Uterus (tissue), 4 donors: ENCODE measurements around the gene FLNB. TPM values are rescaled to one million over a fixed set of nuclear protein-coding genes. Genes with fewer than 3 reads are reported as not detected.
"Not testable (repeated sequence)": the region's sequence is repeated elsewhere in the genome, so short reads cannot be mapped to it uniquely, and the experiment has no call there.

Experiments
- DNase-seq, 2 donors: peaks; one replicate each; pipeline ENCODE4 v3.0.0-alpha.2; 2019 to 2020
- H3K27ac ChIP-seq, 2 donors: fragments of 200-600 bp; sonication (generic); 1 replicate in 1 of 2; 2 replicates in 1 of 2; pipeline ENCODE4 v1.5.1; 2016 to 2018
- H3K27me3 ChIP-seq, 2 donors: fragments of 200-600 bp; sonication (generic); one replicate each; pipeline ENCODE4 v1.5.1; 2018 to 2019; ENCODE audit warnings: control low read depth in 1 of 2
- H3K36me3 ChIP-seq, 2 donors: fragments of 200-600 bp; sonication (generic); one replicate each; pipeline ENCODE4 v1.5.1; 2019; ENCODE audit warnings: control low read depth in 1 of 2
- H3K4me1 ChIP-seq, 2 donors: fragments of 200-600 bp; sonication (generic); one replicate each; pipeline ENCODE4 v1.5.1; 2018 to 2019; ENCODE audit warnings: control low read depth in 1 of 2
- H3K4me3 ChIP-seq, 2 donors: fragments of 200-600 bp; sonication (generic); 1 replicate in 1 of 2; 2 replicates in 1 of 2; pipeline ENCODE4 v1.5.1; 2018 to 2019; ENCODE audit warnings: mild to moderate bottlenecking in 1 of 2
- H3K9me3 ChIP-seq, 2 donors: fragments of 200-600 bp; sonication (generic); one replicate each; pipeline ENCODE4 v1.5.1; 2019; ENCODE audit warnings: control low read depth in 1 of 2
- CTCF ChIP-seq, 4 experiments: fragments of 200-600 bp in 2 of 4; fragments of 450-650 bp in 2 of 4; sonication (generic) in 2 of 4; IDR thresholded peaks; one replicate each; pipeline ENCODE4 v1.5.1; 2016 to 2019; ENCODE audit warnings: antibody characterized with exemption in 4 of 4, mild to moderate bottlenecking in 2 of 4, moderate library complexity in 1 of 4
- POLR2A ChIP-seq, 2 donors: fragments of 450-650 bp; IDR thresholded peaks; one replicate each; pipeline ENCODE4 v1.6.1; 2016; ENCODE audit warnings: antibody characterized with exemption in 2 of 2, mild to moderate bottlenecking in 1 of 2, moderate library complexity in 1 of 2
- intact Hi-C: fragments of 100-400 bp; cut with DNase I; formaldehyde crosslinking; loops from one replicate; pipeline ENCODE4 v1.15.1; 2023; ENCODE audit warnings: low total_unique reads
- total RNA-seq, 4 donors: library from RNA; depleted of rRNA in 3 of 4; stranded (reverse); fragments of >200 nt in 3 of 4; gene quantifications; one replicate each; pipeline versions ENCODE4 v1.1.0 to v1.2.4, GENCODE V29; 2014 to 2023
- donor health status: DM: yes; HTN: yes; CAD: no.

The FLNB gene
- total RNA-seq, 4 donors from 2014 or later: 52.4 to 283 (median 148) TPM

GRCh38 chr3:57986261-57986660, 22.0 kb upstream of the FLNB start:
- Histone ChIP-seq H3K9me3 (no peaks in the 10 kb centered on the region), H3K27me3 (no peaks in the 10 kb centered on the region), H3K27ac (no peak overlapping the region), H3K4me3 (no peak overlapping the region), H3K4me1 (peaks cover 0 to 3% of the 10 kb centered on the region in 2 donors), H3K36me3 (no peaks in the 10 kb centered on the region)
- no peak for DNase-seq
- TF ChIP-seq CTCF (IDR thresholded peaks at IDR 0.05): no peak
- TF ChIP-seq POLR2A (IDR thresholded peaks at IDR 0.05): no peak
- intact Hi-C loops: no loop called here

GRCh38 chr3:57989198-57989597, 19.0 kb upstream of the FLNB start:
- H3K27me3 ChIP-seq, H3K4me3 ChIP-seq, H3K9me3 ChIP-seq, H3K27ac ChIP-seq, H3K4me1 ChIP-seq, DNase-seq, intact Hi-C loops, H3K36me3 ChIP-seq: not testable (repeated sequence)

- no peak for DNase-seq
- Histone ChIP-seq H3K4me1 (no peaks in the 10 kb centered on the region), H3K27me3 (no peaks in the 10 kb centered on the region), H3K9me3 (no peaks in the 10 kb centered on the region), H3K36me3 (no peaks in the 10 kb centered on the region), H3K27ac (no peak overlapping the region), H3K4me3 (no peak overlapping the region)
- TF ChIP-seq CTCF (IDR thresholded peaks at IDR 0.05) (no peak), POLR2A (IDR thresholded peaks at IDR 0.05) (no peak)
- intact Hi-C loops: no loop called here
Measured at GRCh38 chr3:57989646-57990045, 18.6 kb upstream of the FLNB start.

GRCh38 chr3:57992452-57993213, 15.6 kb upstream of the FLNB start:
- Histone ChIP-seq H3K36me3 (no peaks in the 10 kb centered on the region), H3K27me3 (no peaks in the 10 kb centered on the region), H3K4me1 (no peaks in the 10 kb centered on the region), H3K4me3 (no peak overlapping the region), H3K27ac (no peak overlapping the region), H3K9me3 (no peaks in the 10 kb centered on the region)
- no peak for DNase-seq
- intact Hi-C loops: no loop called here
- TF ChIP-seq CTCF (IDR thresholded peaks at IDR 0.05): no peak
- no peak for TF ChIP-seq POLR2A (IDR thresholded peaks at IDR 0.05)

- intact Hi-C loops: no loop called here
Measured at GRCh38 chr3:57998366-57999283, 9.6 kb upstream of the FLNB start.

More at GRCh38 chr3:57998366-57999283, 9.6 kb upstream of the FLNB start:
- peak overlapping the region; percentile 64 to 73 for H3K27ac ChIP-seq
- no peaks in the 10 kb centered on the region for H3K36me3 ChIP-seq
- DNase-seq: peak in 1 of 2 donors; percentile 57
- TF ChIP-seq POLR2A (IDR thresholded peaks at IDR 0.05) (no peak), CTCF (IDR thresholded peaks at IDR 0.05) (no peak)
- H3K4me3 ChIP-seq: no peak overlapping the region
- no peaks in the 10 kb centered on the region for H3K9me3 ChIP-seq
- H3K27me3 ChIP-seq: no peaks in the 10 kb centered on the region
- H3K4me1 ChIP-seq: no peaks in the 10 kb centered on the region
